GM10248 (cell line): ENCODE results near the gene SCN3A.

Experiments
- CTCF ChIA-PET: fragments of 300-600 bp; sonication (Branson Sonifier 250); formaldehyde crosslinking; extraction: SDS; loops from one replicate; lab custom pipeline; 2021; ENCODE audit warnings: antibody characterized with exemption; lab: Yijun Ruan, JAX
- POLR2A ChIA-PET: fragments of 350-650 bp; sonication (Branson Sonifier 250); formaldehyde crosslinking; extraction: SDS; loops from one replicate; lab custom pipeline; 2020; ENCODE audit warnings: antibody characterized with exemption; lab: Yijun Ruan, JAX
- DNase-seq: peaks from one replicate; pipeline ENCODE4 v3.0.0; 2012; ENCODE audit errors: extremely low spot score
- TF ChIP-seq, protein P1 (sequence below): IDR thresholded peaks from 2 replicates; pipeline ENCODE4 v1.5.1; 2012; ENCODE audit warnings: mild to moderate bottlenecking, low read depth; ENCODE audit errors: extremely low read depth, missing control alignments, control extremely low read depth

SCN3A gene

DNA sequence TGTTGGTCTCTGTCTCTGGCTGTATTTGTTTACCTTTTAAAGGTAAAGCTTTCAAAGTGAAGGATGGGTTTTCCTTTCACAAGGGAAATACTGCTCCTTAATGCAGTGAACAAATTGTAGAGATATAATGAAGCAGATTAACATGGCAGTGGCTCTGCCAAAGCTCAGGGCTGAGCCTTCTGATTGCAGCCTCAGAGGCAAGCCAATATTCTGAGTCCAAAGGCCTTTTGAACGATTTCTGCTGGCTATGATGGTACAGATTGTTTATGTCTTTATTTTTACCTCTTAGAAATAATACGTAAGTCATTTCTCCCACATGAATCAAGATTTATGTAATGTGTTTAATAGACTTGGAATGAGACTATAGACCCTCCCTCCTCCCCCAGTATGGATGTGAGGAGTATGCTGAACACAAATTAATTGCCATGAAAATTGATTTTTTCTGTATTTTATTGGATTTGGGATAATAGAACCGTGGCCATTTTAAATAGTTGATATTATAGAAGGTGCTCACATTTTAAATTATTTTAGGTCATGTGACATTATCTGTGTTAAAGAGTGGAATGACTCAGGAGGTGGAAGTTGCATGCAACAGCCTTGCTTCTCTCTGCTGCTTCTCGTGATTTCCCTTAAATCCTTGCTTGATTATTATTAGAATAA is 36.1 kb upstream of the SCN3A start:
- TF ChIP-seq, protein P1, sequence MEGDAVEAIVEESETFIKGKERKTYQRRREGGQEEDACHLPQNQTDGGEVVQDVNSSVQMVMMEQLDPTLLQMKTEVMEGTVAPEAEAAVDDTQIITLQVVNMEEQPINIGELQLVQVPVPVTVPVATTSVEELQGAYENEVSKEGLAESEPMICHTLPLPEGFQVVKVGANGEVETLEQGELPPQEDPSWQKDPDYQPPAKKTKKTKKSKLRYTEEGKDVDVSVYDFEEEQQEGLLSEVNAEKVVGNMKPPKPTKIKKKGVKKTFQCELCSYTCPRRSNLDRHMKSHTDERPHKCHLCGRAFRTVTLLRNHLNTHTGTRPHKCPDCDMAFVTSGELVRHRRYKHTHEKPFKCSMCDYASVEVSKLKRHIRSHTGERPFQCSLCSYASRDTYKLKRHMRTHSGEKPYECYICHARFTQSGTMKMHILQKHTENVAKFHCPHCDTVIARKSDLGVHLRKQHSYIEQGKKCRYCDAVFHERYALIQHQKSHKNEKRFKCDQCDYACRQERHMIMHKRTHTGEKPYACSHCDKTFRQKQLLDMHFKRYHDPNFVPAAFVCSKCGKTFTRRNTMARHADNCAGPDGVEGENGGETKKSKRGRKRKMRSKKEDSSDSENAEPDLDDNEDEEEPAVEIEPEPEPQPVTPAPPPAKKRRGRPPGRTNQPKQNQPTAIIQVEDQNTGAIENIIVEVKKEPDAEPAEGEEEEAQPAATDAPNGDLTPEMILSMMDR: no peak
- ChIA-PET CTCF (interaction anchor here (0.8 to 1.8 kb wide), 14 partner anchors 9 to 942 kb away, joined by 3 to 15 read pairs (median 5); no protein-coding TSS in a partner anchor), POLR2A (no interaction called here)
- no peak for DNase-seq

DNA sequence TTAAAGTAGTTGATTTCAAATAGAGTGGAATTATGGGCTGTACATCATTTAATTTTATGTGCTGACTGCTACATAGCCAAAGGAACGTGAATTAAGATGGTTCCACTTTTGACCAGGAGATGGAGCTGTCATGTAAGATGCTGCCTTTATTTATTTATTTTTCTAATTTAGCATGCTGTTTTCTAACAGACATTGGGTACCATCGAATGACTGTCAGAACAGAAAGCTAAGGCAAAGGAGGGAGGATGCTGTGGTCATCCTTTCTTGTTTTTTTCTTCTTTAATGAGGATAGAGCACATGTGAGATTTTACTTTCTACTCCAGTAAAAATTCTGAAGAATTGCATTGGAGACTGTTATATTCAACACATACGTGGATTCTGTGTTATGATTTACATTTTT is 35.4 kb upstream of the SCN3A start, which contains the start of gene SCN2A:
Gene SCN2A, plus strand, starts transcription at position 185 of the 400 bp plus-strand sequence. CDS start 56,410 bp downstream, outside the sequence.
- CTCF ChIA-PET: interaction anchor here (0.8 to 1.8 kb wide), 16 partner anchors 8 to 942 kb away, joined by 3 to 15 read pairs (median 4); no protein-coding TSS in a partner anchor
- peak; percentile 4 for DNase-seq
- TF ChIP-seq, protein P1: peak; percentile 35
- POLR2A ChIA-PET: interaction anchor here (0.6 kb wide), 1 partner anchor 1258 kb away, joined by 6 read pairs; no protein-coding TSS in a partner anchor

DNA sequence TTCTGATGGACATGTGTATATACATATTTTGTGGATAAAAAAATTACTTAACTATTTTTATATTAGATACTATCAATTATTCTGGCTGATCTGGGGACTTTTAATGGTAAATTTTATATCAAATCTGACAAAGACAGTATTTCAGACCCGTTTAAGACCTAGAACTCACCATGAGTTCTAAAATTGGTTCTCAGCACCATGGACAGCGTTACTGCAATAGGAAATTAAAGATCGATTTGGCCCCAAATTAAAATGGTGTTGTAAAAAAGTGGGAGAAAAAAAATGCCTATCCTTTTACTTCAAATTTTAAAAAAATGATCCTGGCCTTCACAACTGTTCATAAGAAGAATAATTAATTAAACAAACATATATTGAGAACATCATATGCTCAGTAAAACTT is 34.4 kb upstream of the SCN3A start:
- CTCF ChIA-PET: interaction anchor here (0.8 to 1.8 kb wide), 9 partner anchors 11 to 814 kb away, joined by 3 to 15 read pairs (median 6); no protein-coding TSS in a partner anchor
- TF ChIP-seq, protein P1: no peak
- DNase-seq: no peak

DNA sequence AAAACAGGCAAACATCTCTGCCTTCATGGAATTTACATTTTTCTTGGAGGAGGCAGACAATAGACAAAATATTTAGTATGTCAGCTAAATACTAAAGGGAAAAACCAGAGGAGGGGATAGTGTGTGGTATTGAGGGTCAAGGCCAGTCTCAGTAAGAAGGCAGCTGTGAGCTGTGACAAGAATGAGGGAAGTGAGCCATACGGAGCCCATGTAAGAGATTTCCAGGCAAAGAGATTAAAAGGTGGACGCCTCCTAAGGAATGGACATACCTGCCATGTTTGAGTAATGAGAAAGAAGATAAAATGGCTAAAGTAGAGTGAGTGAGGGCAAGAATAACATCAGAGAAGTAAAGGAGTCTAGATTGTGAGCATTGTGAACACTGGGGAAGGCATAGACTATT is 33.2 kb upstream of the SCN3A start:
- TF ChIP-seq, protein P1: no peak
- ChIA-PET CTCF (interaction anchor here (0.9 kb wide), 1 partner anchor 637 kb away, joined by 3 read pairs; no protein-coding TSS in a partner anchor), POLR2A (no interaction called here)
- no peak for DNase-seq

More for the DNA sequence above, 34.4 kb upstream of the SCN3A start:
- POLR2A ChIA-PET: no interaction called here

DNA sequence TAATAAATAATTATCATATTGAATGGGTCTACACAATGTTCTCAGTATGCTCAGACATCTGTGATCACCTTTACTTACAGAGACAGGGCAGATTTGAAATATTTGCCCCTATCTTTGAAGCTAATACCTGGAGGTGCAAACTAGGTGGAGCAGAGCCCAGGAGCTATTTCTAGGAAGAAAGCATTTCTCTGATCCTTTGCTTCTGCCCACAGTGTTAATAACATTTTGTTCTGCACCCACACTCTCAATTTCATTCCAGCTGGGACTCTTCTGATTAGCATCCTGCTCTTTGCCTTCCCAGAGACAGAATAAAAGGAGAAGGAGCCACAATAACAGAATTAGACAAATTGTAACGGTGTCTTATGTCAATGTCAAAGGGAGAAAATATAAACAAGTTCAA is 23.7 kb upstream of the SCN3A start:
- ChIA-PET CTCF (interaction anchor here (1.0 to 2.0 kb wide), 3 partner anchors 10 to 24 kb away, joined by 3 to 9 read pairs (median 3); partner anchors contain the start of genes SCN2A and SCN3A), POLR2A (no interaction called here)
- TF ChIP-seq, protein P1: no peak
- DNase-seq: no peak

DNA sequence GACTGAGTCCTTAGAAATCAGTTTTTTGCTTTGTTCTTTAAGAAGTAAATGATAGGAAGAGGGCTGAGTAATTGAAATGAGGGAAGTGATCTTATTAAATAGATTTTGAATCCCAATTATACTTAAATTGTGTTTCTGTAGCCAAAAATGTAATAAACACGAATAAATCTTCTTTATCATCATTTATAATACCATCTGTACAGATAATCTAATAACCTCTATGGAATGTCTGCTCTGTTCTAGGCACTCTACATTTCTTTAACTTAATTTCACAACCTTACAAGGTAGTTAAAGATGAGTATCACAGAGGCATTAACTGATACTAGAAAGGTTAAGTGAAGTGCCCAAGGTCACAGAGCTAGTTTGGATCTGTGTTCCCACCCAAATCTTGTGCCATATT is 21.1 kb upstream of the SCN3A start:
- ChIA-PET POLR2A (no interaction called here), CTCF (no interaction called here)
- DNase-seq: no peak
- TF ChIP-seq, protein P1: no peak
